Thoracic aorta (tissue), 2 donors: Measurements from ENCODE around the gene AGMO. TPM values are rescaled to one million over a fixed set of nuclear protein-coding genes. Genes with fewer than 3 reads are reported as not detected.

ENCODE experiments used
- ATAC-seq: fragments of 150-250 bp; one replicate; pipeline ENCODE4 v1.8.0; 2017; ENCODE audit warnings: low read depth; ENCODE audit not compliant: insufficient number of reproducible peaks, low FRiP score
- DNase-seq: peaks from one replicate; pipeline ENCODE4 v3.0.0-alpha.2; 2020; ENCODE audit warnings: low spot score
- H3K27ac ChIP-seq, 2 donors: fragments of 200-600 bp; sonication (generic); 1 replicate in 1 of 2; 2 replicates in 1 of 2; pipeline ENCODE4 v1.5.1; 2016; ENCODE audit warnings: mild to moderate bottlenecking in 2 of 2, moderate library complexity in 2 of 2
- H3K27me3 ChIP-seq: fragments of 200-600 bp; sonication (generic); replicated peaks from 2 replicates; pipeline ENCODE4 v1.6.0; 2016; ENCODE audit warnings: mild to moderate bottlenecking; ENCODE audit not compliant: insufficient read depth
- H3K36me3 ChIP-seq: fragments of 200-600 bp; sonication (generic); one replicate; pipeline ENCODE4 v1.5.1; 2016
- H3K4me1 ChIP-seq, 2 donors: fragments of 200-600 bp; sonication (generic); 1 replicate in 1 of 2; 2 replicates in 1 of 2; pipeline versions ENCODE4 v1.5.1 to v1.6.0; 2016; ENCODE audit warnings: low read depth in 2 of 2, mild to moderate bottlenecking in 1 of 2; ENCODE audit not compliant: control insufficient read depth in 1 of 2
- H3K4me3 ChIP-seq: fragments of 200-600 bp; sonication (generic); 2 replicates; pipeline ENCODE4 v1.5.1; 2016; ENCODE audit warnings: mild to moderate bottlenecking
- H3K9me3 ChIP-seq: fragments of 200-600 bp; sonication (generic); 2 replicates; pipeline ENCODE4 v1.5.1; 2016
- CTCF ChIP-seq: fragments of 200-600 bp; sonication (generic); IDR thresholded peaks from one replicate; pipeline ENCODE4 v1.5.1; 2019; ENCODE audit warnings: antibody characterized with exemption
- total RNA-seq, 2 donors: library from RNA; depleted of rRNA; stranded (reverse); fragments of >200 nt; gene quantifications; one replicate each; pipeline versions ENCODE4 v1.1.0 to v1.2.3, GENCODE V29; 2016

AGMO gene
- total RNA-seq, 2 donors from 2014 or later, result 0.85 to 3.0 TPM

DNA sequence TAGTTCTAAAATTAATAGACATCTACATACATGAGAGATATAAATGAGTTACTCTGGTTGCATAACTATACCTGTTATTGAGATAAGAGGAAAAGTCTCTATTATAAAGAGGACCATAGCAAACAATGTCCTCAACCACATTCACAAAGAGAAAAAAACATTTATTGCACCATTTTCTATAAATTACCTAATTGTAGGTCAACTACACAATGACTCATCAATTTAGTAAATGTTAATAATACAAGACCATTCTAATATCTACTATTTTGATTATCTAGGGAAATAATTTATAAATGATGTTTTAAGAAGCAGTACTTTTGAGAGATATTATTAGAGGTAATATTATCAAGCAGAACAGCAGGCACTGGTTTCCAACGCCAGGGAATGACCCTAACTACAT lies 246.1 kb downstream of the AGMO start:
- no peak for DNase-seq
- no peak for TF ChIP-seq CTCF
- ATAC-seq, result no peak
- Histone ChIP-seq H3K4me1 (no peaks in the 10 kb centered on the region), H3K27ac (no peak overlapping the region), H3K4me3 (no peak overlapping the region), H3K9me3 (no peaks in the 10 kb centered on the region), H3K36me3 (no peaks in the 10 kb centered on the region), H3K27me3 (no peaks in the 10 kb centered on the region)

GRCh38 chr7:15314922-15315321 lies 246.9 kb downstream of the AGMO start:
- TF ChIP-seq CTCF, result no peak
- no peaks in the 10 kb centered on the region for H3K36me3 ChIP-seq
- no peak for DNase-seq
- no peak overlapping the region for H3K27ac ChIP-seq
- no peaks in the 10 kb centered on the region for H3K9me3 ChIP-seq
- H3K4me3 ChIP-seq, result no peak overlapping the region
- H3K27me3 ChIP-seq, result no peaks in the 10 kb centered on the region
- H3K4me1 ChIP-seq, result no peaks in the 10 kb centered on the region
- ATAC-seq, result no peak

GRCh38 chr7:15313361-15313760 lies 248.5 kb downstream of the AGMO start:
- no peaks in the 10 kb centered on the region for H3K36me3 ChIP-seq
- H3K4me3 ChIP-seq, result no peak overlapping the region
- H3K27ac ChIP-seq, result no peak overlapping the region
- ATAC-seq, result no peak
- no peaks in the 10 kb centered on the region for H3K9me3 ChIP-seq
- TF ChIP-seq CTCF, result no peak
- no peaks in the 10 kb centered on the region for H3K4me1 ChIP-seq
- no peak for DNase-seq
- H3K27me3 ChIP-seq, result no peaks in the 10 kb centered on the region

DNA sequence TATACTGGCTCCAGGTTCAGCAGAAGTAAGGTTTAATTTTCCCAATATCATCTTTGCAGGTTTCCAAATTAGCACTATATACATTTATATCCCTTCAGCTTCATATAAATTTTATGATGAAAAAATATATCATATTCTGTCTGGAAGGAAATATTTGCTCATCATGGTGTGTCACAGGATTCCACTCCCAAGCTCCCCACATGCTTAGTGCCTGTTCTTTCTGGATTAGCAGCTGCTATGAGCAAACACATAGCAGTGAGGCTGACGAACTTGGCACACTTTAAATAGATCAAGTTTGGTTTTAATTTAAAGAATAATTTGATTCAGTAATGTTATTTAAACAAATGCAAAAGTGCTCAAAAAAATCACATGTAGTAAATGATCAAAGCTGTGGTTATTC lies 251.9 kb downstream of the AGMO start:
- no peak for DNase-seq
- no peak for TF ChIP-seq CTCF
- no peak overlapping the region for H3K27ac ChIP-seq
- no peak for ATAC-seq
- H3K36me3 ChIP-seq, result no peaks in the 10 kb centered on the region
- no peaks in the 10 kb centered on the region for H3K9me3 ChIP-seq
- no peak overlapping the region for H3K4me3 ChIP-seq
- no peaks in the 10 kb centered on the region for H3K4me1 ChIP-seq
- no peaks in the 10 kb centered on the region for H3K27me3 ChIP-seq

DNA sequence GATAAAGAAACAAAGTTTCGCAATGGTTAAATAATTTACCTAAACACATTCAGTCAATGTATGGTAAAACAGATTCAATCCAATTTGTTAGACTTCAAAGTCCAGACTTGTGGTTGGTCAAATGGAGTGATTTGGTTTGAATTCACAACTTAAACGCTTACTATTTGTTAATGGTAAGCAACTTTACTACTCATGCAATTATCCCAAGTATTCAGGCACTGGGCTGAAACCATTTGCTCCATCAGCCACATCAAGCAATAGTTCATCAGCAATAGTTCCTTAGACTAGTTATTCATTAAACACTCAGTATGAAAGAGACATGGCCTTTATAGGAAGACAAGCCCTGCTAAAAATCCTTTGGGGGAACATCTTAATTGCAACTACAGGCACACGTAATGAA lies 253.0 kb downstream of the AGMO start:
- no peak for ATAC-seq
- H3K27ac ChIP-seq, result no peak overlapping the region
- H3K9me3 ChIP-seq, result no peaks in the 10 kb centered on the region

More for the DNA sequence above, 253.0 kb downstream of the AGMO start:
- Histone ChIP-seq H3K36me3 (no peaks in the 10 kb centered on the region), H3K27me3 (no peaks in the 10 kb centered on the region), H3K4me1 (no peaks in the 10 kb centered on the region), H3K4me3 (no peak overlapping the region)
- DNase-seq, result no peak
- no peak for TF ChIP-seq CTCF
